Measurements from ENCODE around the gene TIAL1. TPM values are rescaled to one million over a fixed set of nuclear protein-coding genes. Genes with fewer than 3 reads are reported as not detected.

TIAL1 gene
- total and polyA plus RNA-seq, 7 donors: 29.4 to 132 (median 68.3) TPM

- Histone ChIP-seq H3K4me1 (peaks cover 0 to 30% (median 25%) of the 10 kb centered on the region in 4 donors), H3K27me3 (no peaks in the 10 kb centered on the region), H3K4me3 (no peak overlapping the region), H3K9me3 (no peaks in the 10 kb centered on the region), H3K27ac (no peak overlapping the region), H3K36me3 (peaks cover 0 to 49% (median 5%) of the 10 kb centered on the region in 4 donors)
- WGBS, 2 donors: 90 to 96% methylated on average over 4 of the region's 4 CpGs
- no peak for DNase-seq
- TF ChIP-seq CTCF (IDR thresholded peaks at IDR 0.05): no peak
- no peak for TF ChIP-seq EP300 (IDR thresholded peaks at IDR 0.05)
- TF ChIP-seq POLR2AphosphoS5 (IDR thresholded peaks at IDR 0.05): no peak
- TF ChIP-seq POLR2A (IDR thresholded peaks at IDR 0.05): no peak
- intact Hi-C loops (cut with DNase I): no loop called here
These were observed 8.7 kb downstream of the TIAL1 start for GRCh38 chr10:119588071-119588470.

- H3K4me1 ChIP-seq: peaks cover 0 to 20% (median 9%) of the 10 kb centered on the region in 4 donors
- H3K9me3 ChIP-seq: no peaks in the 10 kb centered on the region
- H3K36me3 ChIP-seq: peaks cover 27 to 88% (median 39%) of the 10 kb centered on the region in 4 donors
- no peak for DNase-seq
- intact Hi-C loops (cut with DNase I): no loop called here
- H3K27me3 ChIP-seq: no peaks in the 10 kb centered on the region
- H3K4me3 ChIP-seq: no peak overlapping the region
- TF ChIP-seq CTCF (IDR thresholded peaks at IDR 0.05) (no peak), POLR2AphosphoS5 (IDR thresholded peaks at IDR 0.05) (no peak), EP300 (IDR thresholded peaks at IDR 0.05) (no peak), POLR2A (IDR thresholded peaks at IDR 0.05) (no peak)
- 98% methylated on average over 3 of the region's 3 CpGs for WGBS, 2 donors
- no peak overlapping the region for H3K27ac ChIP-seq
These were observed 18.4 kb downstream of the TIAL1 start for GRCh38 chr10:119578355-119578754.

- TF ChIP-seq EP300 (IDR thresholded peaks at IDR 0.05) (no peak), POLR2AphosphoS5 (IDR thresholded peaks at IDR 0.05) (no peak), CTCF (IDR thresholded peaks at IDR 0.05) (no peak), POLR2A (IDR thresholded peaks at IDR 0.05) (no peak)
- intact Hi-C loops (cut with DNase I): no loop called here
- no peaks in the 10 kb centered on the region for H3K27me3 ChIP-seq
- no peak overlapping the region for H3K4me3 ChIP-seq
- no peak for DNase-seq
- no peak overlapping the region for H3K27ac ChIP-seq
- H3K36me3 ChIP-seq: peaks cover 27 to 86% (median 40%) of the 10 kb centered on the region in 4 donors
- H3K4me1 ChIP-seq: peaks cover 0 to 10% (median 0%) of the 10 kb centered on the region in 4 donors
- no peaks in the 10 kb centered on the region for H3K9me3 ChIP-seq
These were observed 20.8 kb downstream of the TIAL1 start for GRCh38 chr10:119575991-119576390.

GRCh38 chr10:119575506-119575905, 21.3 kb downstream of the TIAL1 start:
- H3K9me3 ChIP-seq: no peaks in the 10 kb centered on the region
- DNase-seq: no peak
- H3K4me1 ChIP-seq: peaks cover 0 to 10% (median 0%) of the 10 kb centered on the region in 4 donors
- H3K27me3 ChIP-seq: no peaks in the 10 kb centered on the region
- TF ChIP-seq POLR2AphosphoS5 (IDR thresholded peaks at IDR 0.05) (no peak), EP300 (IDR thresholded peaks at IDR 0.05) (no peak), POLR2A (IDR thresholded peaks at IDR 0.05) (no peak), CTCF (IDR thresholded peaks at IDR 0.05) (no peak)
- peak overlapping the region in 1 of 4 donors; percentile 28 for H3K27ac ChIP-seq
- intact Hi-C loops (cut with DNase I): no loop called here
- H3K4me3 ChIP-seq: no peak overlapping the region
- peaks cover 27 to 82% (median 38%) of the 10 kb centered on the region in 4 donors for H3K36me3 ChIP-seq
- WGBS, 2 donors: 62 to 68% methylated on average over 5 of the region's 5 CpGs

- H3K27ac ChIP-seq: peak overlapping the region in 3 of 4 donors; percentile 68 to 79 (median 74)
- DNase-seq: no peak
- peaks cover 0 to 45% (median 31%) of the 10 kb centered on the region in 4 donors for H3K4me1 ChIP-seq
- no peaks in the 10 kb centered on the region for H3K27me3 ChIP-seq
- no peak overlapping the region for H3K4me3 ChIP-seq
- TF ChIP-seq POLR2AphosphoS5 (IDR thresholded peaks at IDR 0.05) (no peak), POLR2A (IDR thresholded peaks at IDR 0.05) (no peak), CTCF (IDR thresholded peaks at IDR 0.05) (no peak), EP300 (IDR thresholded peaks at IDR 0.05) (no peak)
- intact Hi-C loops (cut with DNase I): no loop called here
- 80 to 86% methylated on average over 8 of the region's 8 CpGs for WGBS, 2 donors
- H3K36me3 ChIP-seq: peaks cover 0 to 11% (median 2%) of the 10 kb centered on the region in 4 donors
- no peaks in the 10 kb centered on the region for H3K9me3 ChIP-seq
These were observed 28.8 kb downstream of the TIAL1 start for GRCh38 chr10:119567978-119568377.
